Metanephros (tissue), 1 donor: Measurements from ENCODE around the gene CNP. TPM values are rescaled to one million over a fixed set of nuclear protein-coding genes. Genes with fewer than 3 reads are reported as not detected.

ENCODE experiments used
- total RNA-seq: library from RNA; depleted of rRNA; stranded (reverse); fragments of >200 nt; gene quantifications from one replicate; pipeline ENCODE4 v1.2.3, GENCODE V29; 2014

Gene CNP
- total RNA-seq = 46.5 TPM

GRCh38 chr17:41966463-41967140 is at the start of gene CNP:
TSS of gene CNP (plus strand) at chr17:41966795. CDS start at chr17:41966885, 90 bp downstream.

GRCh38 chr17:41918314-41919164 is 48.1 kb upstream of the CNP start, which contains the start of gene ACLY:
TSS of gene ACLY (minus strand) at chr17:41918951. CDS start at chr17:41913873, 5,078 bp downstream.

GRCh38 chr17:41930009-41930832 is 36.4 kb upstream of the CNP start, which contains the start of gene ODAD4:
TSS of gene ODAD4 (plus strand) at chr17:41930617. CDS start at chr17:41930724, 107 bp downstream.

GRCh38 chr17:42016941-42017865 is 50.6 kb downstream of the CNP start, which contains the start of gene DNAJC7:
TSS of gene DNAJC7 (minus strand) at chr17:42017439. CDS start at chr17:42017416, 23 bp downstream.

GRCh38 chr17:42019509-42020404 is 53.2 kb downstream of the CNP start, which contains the start of gene NKIRAS2:
TSS of gene NKIRAS2 (plus strand) at chr17:42020090. CDS start at chr17:42021578, 1,488 bp downstream.

Other genes starting within 250 kb of the CNP start
- 0.64 TPM for gene HAP1, start 232.2 kb upstream of the CNP start, total RNA-seq
- 261 TPM for gene JUP, start 180.1 kb upstream of the CNP start, total RNA-seq
- gene P3H4, start 154.8 kb upstream of the CNP start, total RNA-seq = 37.2 TPM
- gene FKBP10, start 153.8 kb upstream of the CNP start, total RNA-seq = 113 TPM
- gene NT5C3B, start 130.6 kb upstream of the CNP start, total RNA-seq = 70.8 TPM
- gene KLHL10, start 129.0 kb upstream of the CNP start, total RNA-seq = 0.12 TPM
- 38.2 TPM for gene KLHL11, start 101.4 kb upstream of the CNP start, total RNA-seq
- gene ACLY, start 47.8 kb upstream of the CNP start, total RNA-seq = 82.0 TPM
- gene ODAD4, start 36.2 kb upstream of the CNP start, total RNA-seq = 1.9 TPM
- 76.5 TPM for gene DNAJC7, start 50.6 kb downstream of the CNP start, total RNA-seq
- gene NKIRAS2, start 53.3 kb downstream of the CNP start, total RNA-seq = 38.9 TPM
- gene C17orf113, start 83.8 kb downstream of the CNP start, total RNA-seq = 6.7 TPM
- gene ZNF385C, start 131.7 kb downstream of the CNP start, total RNA-seq = 1.5 TPM
- 10.0 TPM for gene DHX58, start 145.9 kb downstream of the CNP start, total RNA-seq
- gene KAT2A, start 154.6 kb downstream of the CNP start, total RNA-seq = 34.3 TPM
- 0.23 TPM for gene HSPB9, start 156.0 kb downstream of the CNP start, total RNA-seq
- 80.1 TPM for gene RAB5C, start 188.2 kb downstream of the CNP start, total RNA-seq
- not detected for gene KCNH4, start 214.3 kb downstream of the CNP start, total RNA-seq
- gene HCRT, start 218.7 kb downstream of the CNP start, total RNA-seq = not detected
- gene GHDC, start 227.7 kb downstream of the CNP start, total RNA-seq = 23.6 TPM